GM18520 (cell line): ENCODE results near the gene KIF26B.
"Not testable (repeated sequence)": the region's sequence is repeated elsewhere in the genome, so short reads cannot be mapped to it uniquely, and the experiment has no call there.

Source experiments
- ATAC-seq: cut with Tn5 transposase; IDR thresholded peaks from one replicate; pipeline ENCODE4 v1.9.1; 2021; ENCODE audit not compliant: unreplicated experiment

Gene KIF26B

DNA sequence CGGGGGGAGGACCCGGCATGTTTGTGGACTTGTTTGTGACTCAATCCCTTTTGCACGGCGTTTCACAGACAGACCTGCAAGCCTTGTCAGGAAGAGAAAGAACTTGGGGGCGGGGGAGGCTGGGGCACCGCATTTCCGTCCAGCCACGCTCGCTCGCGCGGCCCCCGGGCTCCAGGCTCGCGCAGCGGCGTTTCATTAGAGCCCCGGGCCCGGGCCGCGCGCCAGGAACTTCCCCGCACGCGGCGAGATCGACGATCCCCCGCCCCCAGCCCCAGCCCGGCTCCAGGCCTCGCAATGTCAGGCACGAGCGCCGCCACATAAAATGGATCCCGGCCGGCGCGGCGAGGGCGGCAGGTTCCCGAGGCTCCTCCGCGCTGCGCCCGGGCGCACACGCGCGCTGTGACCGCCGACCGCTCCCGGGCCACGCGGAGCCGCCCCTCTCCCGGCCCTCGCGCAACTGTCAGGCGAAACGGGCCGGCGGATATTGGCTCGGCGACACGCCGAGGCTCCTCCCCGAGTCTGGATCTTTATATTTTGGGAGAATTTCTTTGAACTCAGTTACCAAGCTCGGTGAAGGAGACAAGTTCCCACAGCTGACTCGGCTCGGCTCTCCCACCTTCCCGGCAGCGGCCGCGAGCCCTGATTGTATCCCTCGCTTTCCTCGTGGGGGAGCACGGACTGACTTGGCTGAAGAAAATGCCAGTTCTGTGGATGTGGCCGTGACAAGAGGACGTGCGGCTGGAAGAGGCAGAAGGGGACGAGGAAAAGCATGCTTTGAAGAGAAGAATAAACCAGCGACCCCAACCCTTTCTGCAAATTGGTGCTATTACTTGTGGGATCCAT lies at the start of gene KIF26B:
KIF26B (plus strand) TSS at position 557 of the 843 bp plus-strand sequence. CDS start 440 bp downstream, outside the sequence.
- ATAC-seq: no peak

DNA sequence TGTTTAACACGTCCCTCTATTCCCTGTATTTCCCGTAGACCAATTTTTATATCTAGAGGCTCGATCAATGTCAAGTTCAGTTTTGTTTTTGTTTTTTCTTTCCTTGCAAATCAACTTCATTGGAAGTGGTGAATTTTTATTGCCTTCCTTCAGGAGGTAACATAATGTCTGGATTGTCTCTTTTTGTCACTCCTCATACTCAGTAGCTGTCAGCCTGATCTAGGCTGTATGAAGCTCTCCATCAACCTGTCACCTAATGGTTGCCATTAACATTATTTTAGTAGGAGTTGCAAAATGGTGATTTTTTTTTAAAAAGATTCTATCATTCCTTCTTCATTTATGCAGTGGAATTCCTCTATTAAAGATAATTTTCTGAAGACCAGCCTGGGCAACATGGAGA lies 49.7 kb upstream of the KIF26B start:
- no peak for ATAC-seq

DNA sequence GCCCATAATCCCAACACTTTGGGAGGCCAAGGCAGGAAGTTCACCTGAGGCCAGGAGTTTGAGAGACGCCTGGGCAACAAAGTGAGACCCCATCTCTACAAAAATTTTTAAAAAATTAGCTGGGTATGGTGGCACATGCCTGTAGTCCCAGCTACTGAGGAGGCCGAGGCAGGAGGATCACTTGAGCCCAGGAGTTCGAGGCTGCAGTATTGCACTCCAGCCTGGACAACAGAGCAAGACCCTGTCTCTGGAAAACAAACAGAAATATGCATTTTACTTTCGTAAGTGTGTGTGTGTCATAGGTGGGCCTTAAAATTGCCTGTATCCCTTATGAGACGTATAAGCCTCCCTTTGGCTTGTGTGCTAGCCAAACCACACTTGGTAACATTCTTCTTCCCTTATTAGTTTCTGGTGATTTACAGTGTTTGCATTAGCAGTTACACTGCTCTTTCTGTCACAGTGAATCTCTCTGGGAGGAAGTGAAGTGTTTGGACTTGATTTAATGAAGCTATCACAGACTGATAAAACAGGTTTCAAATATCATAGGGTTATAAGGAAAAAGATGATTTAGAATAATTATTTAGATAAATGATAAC lies 48.9 kb upstream of the KIF26B start:
- ATAC-seq: no peak

DNA sequence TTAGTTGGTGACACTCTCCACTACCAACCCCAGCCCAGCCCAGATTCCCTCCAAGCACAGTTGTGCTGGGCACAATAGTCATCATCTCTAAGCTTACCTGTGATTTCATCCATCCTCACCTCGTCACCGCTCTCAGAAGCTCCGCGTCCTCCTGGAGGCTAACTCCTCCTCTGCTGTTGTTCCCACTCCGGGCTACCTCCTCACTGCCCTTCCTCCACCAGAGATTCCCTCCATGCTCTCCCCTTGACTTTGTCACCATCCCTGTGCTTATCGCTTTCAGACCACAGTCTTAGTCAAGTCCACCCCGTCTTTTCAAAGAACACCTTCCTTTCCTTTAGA lies 47.0 kb upstream of the KIF26B start:
- ATAC-seq: no peak

DNA sequence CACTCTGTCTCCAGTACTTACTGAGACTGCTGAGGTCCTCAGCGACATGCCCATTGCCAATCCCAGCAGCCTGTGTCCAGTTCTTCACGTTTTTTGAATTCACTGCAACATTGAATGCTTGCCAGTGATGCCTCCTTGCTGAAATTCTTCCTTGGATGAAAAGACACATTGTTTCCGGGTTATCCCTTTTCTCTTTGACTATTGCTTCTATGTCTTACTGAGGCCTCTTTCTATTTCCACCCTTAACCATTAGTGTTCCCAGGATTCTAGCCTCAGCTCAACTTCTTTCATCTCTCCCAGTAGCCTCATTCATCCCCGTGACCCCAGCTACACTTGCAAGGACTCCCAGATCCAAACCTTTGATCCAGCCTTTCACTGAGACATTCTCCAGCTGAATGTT lies 46.5 kb upstream of the KIF26B start:
- ATAC-seq: no peak

DNA sequence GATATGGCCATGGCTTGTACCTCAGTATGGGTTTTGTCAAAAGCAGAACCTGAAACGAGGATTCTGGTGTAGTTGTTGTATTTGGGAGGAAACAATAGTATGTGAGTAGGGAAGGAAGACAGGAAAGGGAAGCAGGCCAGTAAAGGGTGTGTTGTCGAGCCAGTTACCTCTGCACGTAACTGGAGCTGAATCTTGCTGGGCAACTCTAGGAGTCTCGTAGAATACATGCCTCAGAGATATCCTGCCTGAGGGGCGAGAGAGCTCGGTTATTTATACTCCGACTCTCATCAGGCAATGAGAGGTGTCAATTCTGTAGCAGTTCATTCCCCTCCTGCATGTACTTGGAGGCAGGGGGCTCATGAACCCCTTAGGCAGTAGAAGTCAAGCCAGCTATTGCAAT lies 45.9 kb upstream of the KIF26B start:
- no peak for ATAC-seq

DNA sequence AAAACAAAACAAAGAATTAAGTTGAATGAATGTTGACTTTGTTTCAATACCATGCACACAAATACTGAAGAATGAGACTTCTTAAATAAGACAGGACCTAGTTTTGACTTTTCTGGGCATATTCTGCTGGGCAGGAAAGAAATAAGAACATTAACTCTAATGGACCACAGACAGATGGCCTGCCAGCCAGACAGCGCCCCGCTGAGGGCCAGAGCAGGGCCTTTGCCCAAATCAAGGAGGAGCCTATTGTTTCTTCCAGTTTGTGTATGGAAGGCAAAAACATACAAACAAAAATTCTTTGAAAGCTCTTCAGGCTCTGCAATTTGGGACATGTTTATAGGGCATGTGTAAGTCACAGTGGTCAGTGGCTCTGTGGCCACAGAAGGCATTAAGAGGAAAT lies 44.4 kb upstream of the KIF26B start:
- ATAC-seq: no peak

DNA sequence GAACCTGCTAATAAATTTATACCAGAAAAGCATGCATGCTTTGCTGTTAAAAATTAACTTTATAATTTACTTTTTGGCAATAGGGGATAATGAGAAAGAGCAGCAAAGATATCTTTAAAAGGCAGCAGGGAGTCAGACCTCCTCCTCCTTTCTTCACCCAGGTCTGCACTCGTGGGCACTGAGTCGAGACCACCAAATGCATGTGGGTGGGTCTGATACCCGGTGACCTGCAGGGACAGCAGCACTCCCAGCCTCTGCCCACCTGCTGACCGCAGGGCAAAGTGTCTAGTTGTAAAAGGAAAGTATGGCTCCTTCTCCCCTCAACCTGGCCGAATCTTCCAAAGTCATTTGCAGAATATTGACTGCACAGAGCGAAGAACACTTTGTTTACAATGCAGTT lies 43.7 kb upstream of the KIF26B start:
- ATAC-seq: no peak

DNA sequence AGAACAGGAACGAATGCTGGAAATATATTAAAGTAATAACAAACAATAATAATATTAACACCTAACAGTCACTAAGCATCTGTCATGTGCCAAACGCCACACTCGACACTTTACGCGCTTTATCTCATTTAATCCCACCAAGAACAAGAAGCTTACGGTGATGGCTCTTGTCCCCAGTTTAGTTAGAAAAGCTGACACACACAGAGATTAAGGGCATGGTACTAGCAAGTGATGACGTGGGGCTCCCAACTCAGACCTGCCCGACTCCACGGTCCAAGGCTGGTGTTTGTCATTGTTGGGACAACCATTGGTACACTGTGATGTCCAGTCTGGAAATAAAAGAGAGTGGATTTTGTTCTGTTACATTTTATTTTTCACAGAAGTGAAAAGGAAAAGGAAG lies 41.1 kb upstream of the KIF26B start:
- no peak for ATAC-seq

DNA sequence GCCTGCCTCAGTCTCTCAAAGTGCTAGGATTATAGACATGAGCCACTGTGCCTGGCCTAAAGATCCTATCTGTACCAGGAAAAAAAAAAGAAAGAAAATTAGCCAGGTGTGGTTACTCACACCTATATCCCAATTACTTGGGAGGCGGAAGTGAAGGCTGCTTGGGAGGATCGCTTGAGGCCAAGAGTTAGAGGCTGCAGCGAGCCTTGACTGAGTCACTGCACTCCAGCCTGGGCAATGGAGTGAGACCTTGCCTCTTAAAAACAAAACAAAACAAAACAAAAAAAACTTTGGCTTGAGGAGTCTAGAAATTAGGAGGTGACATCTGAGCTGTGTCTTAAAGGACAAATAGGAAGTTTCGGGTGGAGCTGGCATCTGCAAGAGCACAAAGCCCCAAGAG lies 38.7 kb upstream of the KIF26B start:
- no peak for ATAC-seq

DNA sequence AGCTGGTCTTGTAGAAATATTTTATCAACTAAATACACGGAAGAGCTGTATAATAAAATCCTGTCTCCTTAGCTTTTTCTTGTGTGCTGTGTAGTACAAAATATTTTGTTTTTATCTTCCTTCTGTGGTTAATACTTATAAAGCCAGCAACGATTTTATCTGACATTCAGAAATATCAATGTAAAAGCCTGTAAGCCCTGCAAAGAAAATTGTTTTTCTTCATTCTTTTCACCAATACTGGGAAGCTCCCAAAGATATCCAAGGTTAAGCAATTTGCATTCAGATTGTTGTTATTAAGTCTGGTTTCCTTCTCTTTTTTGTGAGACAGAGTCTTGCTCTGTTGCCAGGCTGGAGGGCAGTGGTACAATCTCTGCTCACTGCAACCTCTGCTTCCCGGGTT lies 38.0 kb upstream of the KIF26B start:
- no peak for ATAC-seq

DNA sequence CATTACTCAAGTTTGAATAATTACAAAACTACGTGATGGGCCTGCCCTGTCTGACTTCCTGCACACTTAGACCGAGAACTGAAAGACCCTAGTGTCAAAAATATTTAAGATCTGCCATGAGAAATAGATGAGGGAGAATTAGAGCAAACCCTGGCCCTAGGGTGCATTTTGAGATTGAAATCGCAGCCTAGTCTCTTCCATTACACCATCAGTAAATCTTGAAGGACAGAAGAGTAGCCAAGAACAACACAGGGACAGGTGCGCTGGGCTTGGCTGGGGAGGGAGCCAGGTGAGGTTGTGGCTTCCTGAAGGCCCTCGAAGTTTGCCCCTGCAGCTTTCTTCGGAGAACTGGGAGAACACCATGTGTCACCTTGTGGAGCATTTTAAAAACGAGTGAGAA lies 36.7 kb upstream of the KIF26B start:
- no peak for ATAC-seq

DNA sequence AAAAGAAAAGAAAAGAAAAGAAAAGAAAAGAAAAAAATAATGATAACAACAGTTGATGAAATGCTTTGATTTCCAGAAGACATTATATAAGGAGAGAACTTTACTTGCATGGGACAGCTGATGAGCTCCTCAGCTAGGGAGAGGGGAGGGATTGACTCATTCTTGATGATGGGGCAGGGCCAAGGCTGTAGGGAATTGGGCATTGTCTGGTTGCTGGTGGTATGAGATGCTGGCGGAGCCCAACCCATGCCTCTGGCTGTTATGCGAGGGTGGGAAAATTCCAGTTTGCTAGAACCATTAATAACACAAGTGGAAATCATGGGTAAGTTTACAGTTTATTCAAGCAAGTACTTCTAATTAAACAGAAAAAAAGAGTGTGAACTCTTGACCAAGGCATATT lies 36.0 kb upstream of the KIF26B start:
- ATAC-seq: no peak

DNA sequence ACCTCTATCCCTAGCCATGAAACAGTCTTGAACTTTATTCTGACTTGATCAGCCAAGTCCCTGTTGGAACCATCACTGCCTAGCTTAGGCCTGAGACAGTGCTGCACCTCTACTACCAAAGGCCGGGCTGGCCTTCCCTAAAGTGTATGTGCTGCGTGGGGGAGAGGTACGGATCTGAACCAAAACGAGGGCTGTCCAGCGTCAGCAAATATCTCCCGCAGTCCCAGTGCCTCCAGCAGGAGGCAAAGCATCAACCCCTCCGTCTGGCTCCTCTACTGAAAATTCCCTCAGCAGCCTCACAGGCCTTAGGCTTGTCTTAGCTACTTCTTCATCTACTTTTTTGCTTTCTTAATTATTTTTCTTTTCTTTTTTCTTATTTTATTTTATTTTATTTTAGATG lies 33.3 kb upstream of the KIF26B start:
- no peak for ATAC-seq

DNA sequence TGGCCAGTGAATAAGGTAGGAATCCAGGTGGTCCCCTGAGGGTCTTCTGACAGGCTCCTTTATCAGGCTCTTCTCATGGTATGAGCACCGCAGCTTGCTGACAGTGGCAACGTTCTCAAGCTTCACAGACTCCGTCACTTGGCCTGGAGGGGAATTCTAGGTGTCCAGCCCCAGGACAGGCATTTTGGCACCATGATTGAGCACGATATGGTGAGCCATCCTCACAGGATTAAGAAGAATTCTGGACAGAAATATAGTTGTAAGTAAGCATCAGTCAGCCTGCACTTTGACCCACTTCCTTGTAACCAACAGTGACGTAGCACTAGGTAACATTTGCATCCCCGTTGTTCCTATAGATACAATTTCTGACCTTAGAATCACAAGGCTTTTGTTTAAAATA lies 30.5 kb upstream of the KIF26B start:
- ATAC-seq: no peak

DNA sequence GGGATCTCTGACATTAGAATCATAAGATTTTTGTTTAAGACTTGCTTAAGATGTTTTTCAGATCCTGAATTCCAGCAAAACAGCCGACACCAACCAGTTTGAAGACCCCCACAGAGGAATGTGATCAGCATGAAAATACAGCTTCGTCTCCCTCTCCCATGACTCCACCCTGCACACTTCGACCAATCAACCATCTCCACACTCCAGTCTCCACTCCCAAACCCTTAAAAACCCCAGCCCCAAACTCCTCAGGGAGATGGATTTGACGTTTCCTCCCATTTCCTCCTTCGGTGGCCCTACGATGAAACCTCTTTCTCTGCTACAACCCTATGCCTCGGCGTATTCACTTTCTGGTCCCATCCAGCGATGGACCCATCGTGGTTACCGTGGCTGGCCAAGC lies 30.1 kb upstream of the KIF26B start:
- ATAC-seq: no peak

DNA sequence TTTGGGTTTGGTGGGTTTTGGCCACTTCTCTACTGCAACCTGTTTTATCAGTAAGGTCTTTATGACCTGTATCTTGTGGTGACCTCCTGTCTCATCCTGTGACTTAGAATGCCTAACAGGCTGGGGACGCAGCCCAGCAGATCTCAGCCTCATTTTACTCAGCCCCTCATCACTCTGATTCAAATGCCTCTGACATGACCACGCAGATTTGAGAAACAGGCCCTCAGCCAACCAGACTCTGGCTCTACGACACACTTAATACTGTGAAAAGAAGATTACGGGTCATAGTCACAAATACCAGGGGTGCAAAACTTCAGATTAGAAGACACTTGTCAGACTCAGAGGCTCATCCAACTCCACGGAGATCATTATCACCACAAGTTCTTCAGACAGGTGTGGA lies 28.3 kb upstream of the KIF26B start:
- ATAC-seq: no peak

DNA sequence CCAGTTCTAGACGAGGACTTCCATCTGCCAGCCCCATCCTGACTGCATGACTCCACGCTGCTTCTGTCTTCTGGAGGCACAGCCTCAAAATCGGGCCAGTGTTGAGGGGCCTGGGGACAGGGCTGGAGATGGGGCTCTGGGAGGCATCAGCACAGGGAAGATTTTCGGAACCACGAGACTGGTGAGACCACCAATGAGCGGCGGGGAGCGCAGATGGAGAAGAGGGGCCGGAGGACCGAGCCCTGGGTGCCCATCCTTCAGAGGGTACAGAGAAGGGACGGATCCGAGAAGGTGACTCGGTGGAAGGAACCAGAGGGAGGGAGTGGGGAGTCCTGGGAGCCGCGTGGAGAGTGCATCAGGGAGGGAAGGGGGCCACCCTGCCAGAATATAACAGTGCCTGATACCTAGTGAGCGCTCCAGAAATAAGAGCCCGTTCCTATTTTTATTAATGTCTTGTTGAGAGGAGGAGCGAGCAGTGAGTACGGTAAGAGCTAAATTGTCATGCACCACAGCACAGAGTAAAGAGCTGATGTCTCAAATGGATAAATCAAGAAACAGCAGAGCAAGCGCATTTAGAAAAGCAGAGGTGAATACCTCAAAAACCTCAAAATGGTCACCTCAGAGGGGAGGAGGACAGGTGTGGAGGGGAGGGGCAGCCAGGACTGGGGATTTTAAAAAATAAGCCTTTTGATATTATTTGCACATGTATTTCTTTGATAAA lies 26.2 kb upstream of the KIF26B start:
- no peak for ATAC-seq

DNA sequence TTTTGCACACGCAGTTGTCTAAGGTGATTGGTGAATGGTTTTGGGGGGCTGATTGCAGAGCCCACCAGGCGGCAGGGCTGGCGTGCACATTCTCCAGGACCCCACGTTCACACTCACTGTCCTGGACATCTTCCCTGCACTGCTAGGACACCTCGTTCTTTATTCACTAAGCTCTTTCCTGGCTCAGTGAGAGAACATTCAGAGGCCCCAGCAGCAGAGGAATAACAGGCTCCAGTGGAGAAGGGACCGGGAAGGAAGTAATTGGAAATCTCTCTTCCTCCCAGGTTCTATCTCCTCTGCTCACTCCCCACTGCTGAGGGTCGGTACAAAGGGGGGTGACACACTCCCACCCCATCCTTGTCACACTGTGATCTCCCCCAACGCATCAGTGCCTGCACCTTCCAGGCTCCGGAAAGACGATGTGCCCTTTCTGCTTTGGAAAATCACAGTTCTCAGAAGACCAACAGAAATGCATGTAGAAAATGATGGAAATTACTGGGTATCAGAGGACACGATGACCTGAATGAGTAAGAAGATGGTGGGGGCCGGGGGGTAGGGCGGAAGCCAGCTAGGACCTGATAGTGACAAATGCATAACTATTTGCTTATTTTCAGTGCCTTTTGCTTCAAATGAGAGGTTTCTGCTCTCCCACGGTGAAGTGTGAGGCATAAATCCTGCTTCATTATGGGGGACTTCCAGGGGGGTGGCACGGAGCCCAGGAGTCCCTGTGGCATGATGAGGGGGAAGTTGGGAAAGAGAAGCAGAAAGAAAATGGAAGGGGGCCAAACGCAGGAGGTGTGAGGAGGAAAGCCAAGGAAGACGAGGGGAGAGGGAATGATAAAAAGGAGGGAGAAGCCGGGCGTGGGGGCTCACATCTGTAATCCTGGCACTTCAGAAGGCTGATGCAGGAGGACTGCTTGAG lies 25.2 kb upstream of the KIF26B start:
- no peak for ATAC-seq

DNA sequence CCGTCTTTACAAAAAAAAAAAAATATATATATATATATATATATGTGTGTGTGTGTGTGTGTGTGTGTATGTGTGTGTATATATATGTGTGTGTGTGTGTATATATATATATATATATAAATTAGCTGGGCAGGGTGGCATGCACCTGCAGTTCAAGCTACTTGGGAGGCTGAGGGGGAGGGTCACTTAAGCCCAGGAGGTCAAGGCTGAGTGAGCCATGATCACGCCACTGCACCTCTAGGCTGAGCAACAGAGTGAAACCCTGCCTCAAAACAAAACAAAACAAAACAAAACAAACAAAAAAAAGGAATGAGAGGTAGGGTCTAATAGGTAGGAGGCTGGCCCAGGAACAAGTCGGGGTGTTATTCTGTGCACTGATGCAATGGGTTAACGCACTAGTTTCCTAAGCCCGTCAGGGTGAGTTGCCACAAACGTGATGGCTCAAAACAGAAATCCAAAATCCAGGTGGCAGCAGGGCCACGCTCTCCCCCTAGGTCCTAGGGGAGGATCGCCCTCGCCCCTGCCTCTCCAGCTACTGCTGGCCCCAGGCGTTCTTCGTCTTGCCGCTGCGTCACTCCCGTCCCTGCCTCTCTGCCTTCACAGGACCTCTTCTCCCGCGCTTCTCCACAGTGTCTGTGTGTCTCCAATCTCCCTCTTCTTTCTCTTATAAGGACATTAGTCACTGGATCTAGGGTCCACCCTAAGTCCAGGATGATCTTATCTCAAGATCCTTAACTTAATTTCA lies 24.3 kb upstream of the KIF26B start:
- ATAC-seq: not testable (repeated sequence)

DNA sequence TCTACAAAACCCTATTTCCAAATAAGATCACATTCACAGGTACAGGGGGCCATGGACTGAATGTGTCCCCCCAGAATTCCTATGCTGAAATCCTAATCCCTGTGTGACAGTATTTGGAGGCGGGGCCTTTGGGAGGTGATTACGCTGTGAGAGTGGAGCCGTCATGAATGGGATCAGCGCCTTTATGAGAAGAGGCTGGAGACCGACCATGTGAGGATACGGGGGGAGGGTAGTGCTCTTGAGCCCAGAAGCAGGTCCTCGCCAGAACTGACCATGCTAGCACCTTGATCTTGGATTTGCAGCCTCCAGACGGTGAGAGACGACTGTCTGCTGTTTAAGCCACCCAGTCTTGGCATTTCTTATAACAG lies 23.8 kb upstream of the KIF26B start:
- ATAC-seq: no peak
